Measurements from ENCODE around the gene NNAT. TPM values are rescaled to one million over a fixed set of nuclear protein-coding genes. Genes with fewer than 3 reads are reported as not detected.

Gene NNAT
- total and polyA plus RNA-seq, 2 of the 8 experiments (the other 6 are each of a cell fraction or from before 2014, with no cell fraction given), result 66.8 to 175 TPM

GRCh38 chr20:37471741-37472235, 49.3 kb upstream of the NNAT start:
- no peak overlapping the region for H3K18ac ChIP-seq (ENCODE audit: extremely low read depth, low read length)
- H2BK20ac ChIP-seq (ENCODE audit: low read length), result no peak overlapping the region
- no peaks in the 10 kb centered on the region for H3K79me1 ChIP-seq (ENCODE audit: low read depth, low read length)
- H2AK5ac ChIP-seq (ENCODE audit: low read depth, low read length), result no peak overlapping the region
- ChIA-PET CTCF (ENCODE audit: partially characterized antibody) (interaction anchor here (1.0 to 1.6 kb wide), 8 partner anchors 10 to 87 kb away, joined by 3 to 5 read pairs (median 3); no protein-coding TSS in a partner anchor), POLR2A (ENCODE audit: partially characterized antibody) (interaction anchor here (0.6 to 1.7 kb wide), 4 partner anchors 9 to 37 kb away, joined by 3 to 6 read pairs (median 3); no protein-coding TSS in a partner anchor)
- DNase-seq (ENCODE audit: low read depth in 1 of 2, low spot score in 2 of 2), result no peak
- H2BK12ac ChIP-seq (ENCODE audit: low read depth, low read length), result no peak overlapping the region
- H2BK15ac ChIP-seq (ENCODE audit: low read length), result no peak overlapping the region
- H2BK120ac ChIP-seq (replicated peaks; ENCODE audit: low read depth, low read length), result no peak overlapping the region
- H2AFZ ChIP-seq (ENCODE audit: low read length), result no peak overlapping the region; the same call in 1 of the 2 replicates
- H3K23me2 ChIP-seq (ENCODE audit: low read depth, low read length), result no peaks in the 10 kb centered on the region
- no peak overlapping the region for H3K27ac ChIP-seq (ENCODE audit: low read depth, low read length)
- H4K20me1 ChIP-seq (replicated peaks in 1 of 2; ENCODE audit: control insufficient read depth in 1 of 2, insufficient read depth in 2 of 2, low read length in 2 of 2), result no peaks in the 10 kb centered on the region
- no peak overlapping the region for H4K8ac ChIP-seq (ENCODE audit: extremely low read depth, insufficient read depth, low read length)
- H3K4me2 ChIP-seq (ENCODE audit: insufficient read depth in 1 of 2, low read depth in 2 of 2, low read length in 2 of 2), result no peak overlapping the region
- H3K9me3 ChIP-seq (ENCODE audit: insufficient read depth in 2 of 2, low read depth in 1 of 2, low read length in 1 of 2), result no peaks in the 10 kb centered on the region
- H3K27me3 ChIP-seq (replicated peaks in 1 of 4; ENCODE audit: control insufficient read depth in 3 of 4, extremely low read depth in 1 of 4, insufficient read depth in 3 of 4, low read length in 3 of 4), result no peaks in the 10 kb centered on the region
- no peak overlapping the region for H3K56ac ChIP-seq (replicated peaks; ENCODE audit: insufficient read length, low read depth, low read length)
- H3K36me3 ChIP-seq (ENCODE audit: control insufficient read depth in 2 of 4, insufficient read depth in 4 of 4, low read length in 3 of 4), result no peaks in the 10 kb centered on the region
- no peaks in the 10 kb centered on the region for H3K79me2 ChIP-seq (ENCODE audit: control insufficient read depth in 1 of 2, insufficient read depth in 2 of 2, low read length in 2 of 2)
- FAIRE-seq, result no peak
- peaks cover 0 to 3% (median 0%) of the 10 kb centered on the region in 4 experiments; a peak in 1 of 7 replicates for H3K4me1 ChIP-seq (replicated peaks in 1 of 4; ENCODE audit: control insufficient read depth in 3 of 4, insufficient read depth in 4 of 4, low read length in 3 of 4)
- H4K91ac ChIP-seq (replicated peaks; ENCODE audit: insufficient read length, low read length), result no peak overlapping the region
- no peak overlapping the region for H4K5ac ChIP-seq (ENCODE audit: insufficient read length, low read depth, low read length)
- H3K9ac ChIP-seq (replicated peaks in 1 of 4; ENCODE audit: extremely low read depth in 1 of 4, low read depth in 3 of 4, low read length in 3 of 4), result no peak overlapping the region
- no peak overlapping the region for H3K14ac ChIP-seq (ENCODE audit: insufficient read length)
- no peak for TF ChIP-seq EGR1 (IDR thresholded peaks at IDR 0.05; ENCODE audit: borderline replicate concordance, low read depth, low read length)
- no peak overlapping the region for H3K4ac ChIP-seq (replicated peaks; ENCODE audit: insufficient read length, low read depth, low read length)
- WGBS, 2 experiments (ENCODE audit: extremely low coverage in 1 of 2, insufficient coverage in 1 of 2, insufficient read length in 1 of 2, insufficient replicate concordance in 2 of 2, low coverage in 1 of 2, low lambda C conversion rate in 2 of 2, missing lambda C conversion rate in 1 of 2), result 96% methylated on average over 7 of the region's 7 CpGs; no CpG with 5 or more reads in 1 of the 2 experiments
- no peak overlapping the region for H3K4me3 ChIP-seq (ENCODE audit: extremely low read depth in 1 of 4, insufficient read depth in 2 of 4, low read depth in 3 of 4, low read length in 4 of 4)
- no peak overlapping the region for H3K23ac ChIP-seq (ENCODE audit: insufficient read length)
- H2BK5ac ChIP-seq (ENCODE audit: low read depth, low read length), result no peak overlapping the region
